Measurements from ENCODE around the gene SLC20A1.

DNA sequence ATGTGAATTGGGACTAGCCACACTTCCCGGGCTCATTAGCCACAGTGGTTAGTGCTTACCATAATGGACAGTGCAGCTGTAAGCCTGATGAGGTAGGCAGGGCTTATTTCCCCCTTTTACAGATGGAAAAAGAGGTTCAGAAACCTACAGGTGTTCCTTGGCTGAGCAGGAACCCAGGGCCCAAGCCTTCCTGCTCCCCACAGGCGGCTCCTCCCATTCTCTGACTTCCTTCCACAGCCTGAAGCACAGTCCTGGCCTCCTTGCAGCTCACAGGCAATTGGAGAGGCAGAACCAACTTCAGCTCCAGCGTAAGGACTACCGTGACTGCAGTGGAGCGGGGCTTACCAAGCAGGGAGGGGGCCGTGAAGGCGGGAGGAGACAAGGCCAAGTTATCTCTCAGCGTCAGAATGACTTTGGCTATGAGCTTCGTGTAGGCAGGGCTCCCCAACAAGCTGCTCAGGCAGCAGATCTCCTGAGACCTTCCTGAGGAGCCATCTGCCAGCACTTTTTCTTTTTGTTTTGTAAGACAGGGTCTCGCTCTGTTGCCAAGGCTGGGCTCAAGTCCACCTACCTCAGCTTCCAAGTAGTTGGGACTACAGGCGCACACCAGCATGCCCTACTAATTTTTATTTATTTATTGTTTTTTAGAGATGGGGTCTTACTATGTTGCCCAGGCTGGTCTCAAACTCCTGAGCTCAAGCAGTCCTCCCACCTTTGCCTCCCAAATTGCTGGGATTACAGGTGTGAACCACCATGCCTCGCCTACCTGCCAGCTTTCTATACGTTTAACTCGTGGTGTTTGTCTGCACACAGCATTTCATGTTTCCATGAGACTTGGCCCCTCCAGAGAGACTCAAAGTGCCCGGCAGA, 40.8 kb downstream of the SLC20A1 start:
- TF ChIP-seq, protein P1, sequence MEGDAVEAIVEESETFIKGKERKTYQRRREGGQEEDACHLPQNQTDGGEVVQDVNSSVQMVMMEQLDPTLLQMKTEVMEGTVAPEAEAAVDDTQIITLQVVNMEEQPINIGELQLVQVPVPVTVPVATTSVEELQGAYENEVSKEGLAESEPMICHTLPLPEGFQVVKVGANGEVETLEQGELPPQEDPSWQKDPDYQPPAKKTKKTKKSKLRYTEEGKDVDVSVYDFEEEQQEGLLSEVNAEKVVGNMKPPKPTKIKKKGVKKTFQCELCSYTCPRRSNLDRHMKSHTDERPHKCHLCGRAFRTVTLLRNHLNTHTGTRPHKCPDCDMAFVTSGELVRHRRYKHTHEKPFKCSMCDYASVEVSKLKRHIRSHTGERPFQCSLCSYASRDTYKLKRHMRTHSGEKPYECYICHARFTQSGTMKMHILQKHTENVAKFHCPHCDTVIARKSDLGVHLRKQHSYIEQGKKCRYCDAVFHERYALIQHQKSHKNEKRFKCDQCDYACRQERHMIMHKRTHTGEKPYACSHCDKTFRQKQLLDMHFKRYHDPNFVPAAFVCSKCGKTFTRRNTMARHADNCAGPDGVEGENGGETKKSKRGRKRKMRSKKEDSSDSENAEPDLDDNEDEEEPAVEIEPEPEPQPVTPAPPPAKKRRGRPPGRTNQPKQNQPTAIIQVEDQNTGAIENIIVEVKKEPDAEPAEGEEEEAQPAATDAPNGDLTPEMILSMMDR (IDR thresholded peaks at IDR 0.05): no peak
- no peak for TF ChIP-seq POLR2A (IDR thresholded peaks at IDR 0.05)

All from uterus (tissue), 2 donors.